GM21423 (cell line): Measurements from ENCODE around the gene ZSWIM7.
"Not testable (repeated sequence)": the region's sequence is repeated elsewhere in the genome, so short reads cannot be mapped to it uniquely, and the experiment has no call there.

ENCODE experiments used
- ATAC-seq: cut with Tn5 transposase; IDR thresholded peaks from one replicate; pipeline ENCODE4 v1.9.1; 2021; ENCODE audit warnings: mild to moderate bottlenecking, moderate library complexity; ENCODE audit not compliant: unreplicated experiment

Gene ZSWIM7

DNA sequence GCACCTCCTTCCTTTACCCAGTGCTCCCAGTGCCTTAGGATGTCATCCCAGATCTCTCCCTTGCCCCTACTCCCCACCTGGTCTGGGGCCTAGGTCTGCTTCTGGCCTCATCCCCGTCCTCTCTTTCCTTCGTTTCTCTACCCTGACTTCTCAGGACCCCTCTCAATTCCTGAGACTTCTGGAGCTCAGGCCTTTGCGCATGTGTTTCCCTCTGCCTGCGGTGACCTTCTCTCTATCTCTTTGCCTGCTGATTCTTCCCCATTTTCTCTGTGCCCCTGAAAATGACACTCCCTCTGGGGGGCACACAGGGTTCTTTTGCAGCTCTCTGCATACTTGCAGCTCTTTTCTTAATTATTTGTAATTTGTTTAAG lies 41.0 kb downstream of the ZSWIM7 start:
- no peak for ATAC-seq

DNA sequence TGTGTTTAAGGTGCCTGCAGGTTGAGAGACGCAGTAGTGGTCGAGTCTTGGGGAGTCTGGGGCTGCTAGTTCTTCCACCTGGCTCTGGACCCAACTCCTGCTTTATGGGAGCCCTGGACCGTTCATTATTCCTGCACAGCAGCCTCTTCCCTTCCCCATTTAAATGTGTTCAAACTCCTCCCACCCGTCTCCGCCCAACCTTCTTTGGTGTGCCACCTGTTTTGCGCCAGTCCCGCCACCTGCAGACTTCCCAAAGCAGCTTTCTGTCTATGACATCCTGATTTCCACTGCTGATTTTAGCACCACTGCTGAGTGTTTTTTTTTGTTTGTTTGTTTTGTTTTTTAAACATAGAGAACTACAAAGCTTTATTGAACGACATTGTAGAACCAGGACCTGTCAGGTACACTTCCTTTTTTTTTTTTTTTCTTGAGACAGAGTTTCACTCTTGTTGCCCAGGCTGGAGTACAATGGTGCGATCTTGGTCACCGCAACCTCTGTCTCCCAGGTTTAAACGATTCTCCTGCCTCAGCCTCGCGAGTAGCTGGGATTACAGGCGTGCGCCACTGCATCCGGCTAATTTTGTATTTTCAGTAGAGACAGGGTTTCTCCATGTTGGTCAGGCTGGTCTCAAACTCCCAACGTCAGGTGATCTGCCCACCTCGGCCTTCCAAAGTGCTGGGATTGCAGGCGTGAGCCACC lies 41.7 kb downstream of the ZSWIM7 start:
- ATAC-seq, result no peak

DNA sequence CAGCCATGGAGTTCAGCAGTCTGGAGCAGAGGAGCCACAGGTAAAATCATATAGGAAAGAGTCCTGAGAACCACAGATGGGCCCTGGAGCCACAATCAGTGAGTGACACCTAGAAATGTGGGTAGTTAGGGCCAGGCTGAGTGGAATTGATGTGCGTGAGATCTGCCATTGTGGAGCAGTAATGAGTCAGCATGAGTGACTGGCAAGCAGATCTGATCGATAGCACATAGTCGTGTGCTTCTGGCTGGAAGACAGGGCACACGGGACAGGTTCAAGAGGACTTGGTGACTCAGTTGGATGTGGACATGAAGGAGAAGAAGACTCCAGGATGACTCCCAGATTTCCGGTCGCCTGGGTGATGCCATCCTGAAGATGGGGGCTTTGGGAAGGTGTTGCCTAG lies 42.3 kb downstream of the ZSWIM7 start:
- no peak for ATAC-seq

- ATAC-seq, result no peak
Observed at GRCh38 chr17:15955793-15956541, 43.5 kb downstream of the ZSWIM7 start.

- ATAC-seq, result no peak
Observed at GRCh38 chr17:15954222-15954621, 45.3 kb downstream of the ZSWIM7 start.

DNA sequence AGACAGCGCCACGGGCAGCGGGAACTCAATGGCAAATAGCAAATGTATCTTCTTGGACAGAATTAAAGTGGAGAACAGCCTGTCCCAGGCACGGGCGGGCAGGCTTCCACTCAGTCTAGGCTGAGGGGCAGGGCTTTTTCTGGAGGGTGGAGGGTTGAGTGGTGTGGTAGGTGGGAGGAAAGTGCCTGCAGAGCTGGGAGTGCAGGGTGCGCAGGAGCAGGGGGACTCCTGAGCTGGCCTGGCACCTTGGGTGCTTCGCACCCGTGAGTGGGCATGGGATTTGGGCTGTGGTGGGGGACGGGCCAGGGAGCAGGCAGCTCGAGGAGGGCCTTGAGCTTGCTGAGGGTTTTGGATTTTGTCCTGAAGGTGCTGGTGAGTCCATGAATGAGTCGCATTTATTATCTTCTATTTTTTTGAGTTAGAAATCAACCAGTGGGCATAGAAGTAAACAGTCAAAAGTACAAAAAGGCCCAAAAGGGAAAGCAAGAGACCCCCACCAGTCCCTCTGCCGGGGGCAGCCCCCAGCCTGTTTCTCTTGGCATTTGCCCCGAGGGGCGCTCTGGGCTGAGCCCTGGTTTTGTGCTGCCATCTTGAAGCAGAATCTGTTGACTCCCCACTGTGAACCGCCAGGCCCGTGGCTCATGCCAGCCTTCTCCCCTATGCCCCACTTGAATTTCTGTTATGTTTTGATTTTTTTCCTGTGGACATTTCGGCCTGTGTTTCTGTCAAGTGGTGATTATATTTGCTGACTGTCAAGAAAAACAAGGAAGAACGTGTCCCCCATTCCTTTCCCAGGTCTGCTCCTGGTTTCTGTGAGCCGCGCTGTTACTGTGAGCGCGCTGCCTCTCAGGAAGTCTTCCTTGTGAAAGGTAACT lies 46.4 kb downstream of the ZSWIM7 start:
- no peak for ATAC-seq

DNA sequence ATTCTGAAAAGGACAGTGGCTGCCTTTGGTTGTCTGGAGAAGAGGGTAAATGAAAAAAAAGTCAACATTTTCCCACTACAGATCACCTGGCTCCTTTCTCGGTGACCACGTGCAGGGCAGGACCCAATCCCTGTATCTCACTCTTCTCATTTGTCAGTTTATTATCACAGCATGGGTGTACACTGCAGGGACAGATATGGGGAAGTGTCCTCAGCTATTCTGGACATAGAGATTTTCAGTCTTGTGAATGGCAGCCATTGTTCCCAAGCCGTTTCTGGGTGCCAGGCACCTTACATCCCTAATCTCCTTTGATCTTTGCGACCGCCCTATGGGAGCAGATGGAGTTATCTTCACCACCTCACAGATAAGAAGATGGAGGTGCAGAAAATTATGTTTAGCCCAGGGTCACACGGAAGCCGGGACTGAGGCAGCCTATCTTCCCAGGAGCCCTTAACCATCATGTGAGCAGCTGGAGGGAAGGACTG lies 47.4 kb downstream of the ZSWIM7 start:
- ATAC-seq, result no peak

DNA sequence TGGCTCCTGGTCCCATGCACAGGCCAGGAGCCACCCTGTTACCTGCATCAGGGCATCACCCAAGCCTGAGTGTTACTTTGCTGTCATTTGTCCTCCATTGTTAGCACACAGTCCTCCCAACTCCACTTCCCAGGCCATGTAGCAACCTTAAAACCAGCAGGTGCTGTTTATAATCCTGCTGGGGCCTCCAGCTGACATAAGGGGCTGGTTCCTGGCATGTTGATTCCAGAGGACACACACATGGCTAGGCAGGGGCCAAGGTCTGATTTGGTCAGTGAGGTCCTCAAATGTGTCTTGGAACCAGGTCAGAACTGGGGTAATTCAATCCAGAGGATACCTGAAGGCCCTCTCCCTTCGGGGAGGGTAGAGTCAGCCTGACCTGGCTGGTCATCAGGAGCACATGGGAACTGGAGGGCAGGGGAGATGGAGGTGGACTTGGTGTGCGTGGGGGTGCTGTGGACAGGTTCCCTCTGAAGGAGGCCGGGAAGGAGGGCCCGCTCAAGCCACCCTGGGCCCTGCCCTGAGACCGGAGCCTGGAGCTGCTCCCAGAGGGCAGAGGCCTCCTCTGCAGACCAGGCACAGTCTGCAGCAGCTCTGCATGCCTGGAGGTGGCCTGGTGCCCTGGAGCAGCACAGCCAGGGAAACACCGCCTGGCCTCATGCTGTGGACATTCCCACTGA lies 48.0 kb downstream of the ZSWIM7 start:
- no peak for ATAC-seq

- ATAC-seq, result no peak
Observed at GRCh38 chr17:15947976-15948752, 51.3 kb downstream of the ZSWIM7 start.

DNA sequence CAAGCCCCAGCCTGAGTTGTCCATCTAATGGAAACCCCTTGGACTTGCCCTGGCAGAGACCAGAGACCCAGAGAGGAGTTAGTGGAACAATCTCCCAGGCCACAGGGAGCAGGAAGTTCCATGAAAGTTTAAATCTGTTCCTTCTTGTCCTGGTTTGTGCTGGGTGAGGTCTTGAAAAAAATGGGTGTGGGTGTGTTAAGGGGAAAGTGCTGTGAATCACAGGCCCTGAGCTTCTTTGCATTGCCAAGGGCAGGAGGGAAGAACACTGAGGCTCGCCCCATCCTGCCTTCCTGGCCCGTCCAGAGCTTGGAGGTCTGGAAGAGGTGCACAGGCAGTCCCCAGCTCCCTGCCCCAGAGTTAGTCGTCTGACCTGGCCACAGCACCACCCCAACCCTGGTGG lies 52.2 kb downstream of the ZSWIM7 start:
- ATAC-seq, result no peak

- no peak for ATAC-seq
Observed at GRCh38 chr17:15946611-15947120, 52.8 kb downstream of the ZSWIM7 start.

GRCh38 chr17:15945527-15946191 lies 53.8 kb downstream of the ZSWIM7 start:
- ATAC-seq, result no peak

DNA sequence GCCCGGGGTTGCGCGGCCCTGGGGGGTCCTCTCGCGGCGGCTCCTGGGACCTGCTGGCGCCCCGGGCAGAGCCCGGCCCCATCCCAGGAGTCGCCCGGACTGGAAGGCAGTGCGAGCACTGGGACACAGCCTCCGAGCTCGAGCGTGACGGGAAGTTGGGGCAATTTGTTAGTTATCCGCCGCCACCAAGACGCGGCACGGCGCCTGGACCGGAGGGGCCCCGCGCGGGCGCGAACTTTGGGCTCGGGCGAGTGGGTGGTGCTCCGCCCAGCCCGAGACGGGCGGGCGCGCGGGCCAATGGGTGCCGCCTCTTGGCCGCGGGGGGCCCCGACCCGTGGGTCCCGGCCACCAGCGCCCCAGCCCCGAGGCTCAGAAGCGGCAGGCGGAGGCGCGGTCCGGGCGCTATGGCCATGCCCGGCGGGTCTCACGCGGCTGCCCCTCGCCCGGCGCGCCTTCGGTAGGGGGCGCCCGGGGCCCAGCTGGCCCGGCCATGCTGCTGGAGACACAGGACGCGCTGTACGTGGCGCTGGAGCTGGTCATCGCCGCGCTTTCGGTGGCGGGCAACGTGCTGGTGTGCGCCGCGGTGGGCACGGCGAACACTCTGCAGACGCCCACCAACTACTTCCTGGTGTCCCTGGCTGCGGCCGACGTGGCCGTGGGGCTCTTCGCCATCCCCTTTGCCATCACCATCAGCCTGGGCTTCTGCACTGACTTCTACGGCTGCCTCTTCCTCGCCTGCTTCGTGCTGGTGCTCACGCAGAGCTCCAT lies 54.6 kb downstream of the ZSWIM7 start, which contains the start of gene ADORA2B:
Gene ADORA2B, plus strand, starts transcription at position 372 of the 768 bp plus-strand sequence. Its CDS starts 119 bp downstream, at position 491.
- ATAC-seq, result peak; percentile 62

- ATAC-seq, result no peak
Observed at GRCh38 chr17:15943971-15944758, 55.3 kb downstream of the ZSWIM7 start.

- ATAC-seq, result no peak
Observed at GRCh38 chr17:15942207-15942833, 57.2 kb downstream of the ZSWIM7 start.

DNA sequence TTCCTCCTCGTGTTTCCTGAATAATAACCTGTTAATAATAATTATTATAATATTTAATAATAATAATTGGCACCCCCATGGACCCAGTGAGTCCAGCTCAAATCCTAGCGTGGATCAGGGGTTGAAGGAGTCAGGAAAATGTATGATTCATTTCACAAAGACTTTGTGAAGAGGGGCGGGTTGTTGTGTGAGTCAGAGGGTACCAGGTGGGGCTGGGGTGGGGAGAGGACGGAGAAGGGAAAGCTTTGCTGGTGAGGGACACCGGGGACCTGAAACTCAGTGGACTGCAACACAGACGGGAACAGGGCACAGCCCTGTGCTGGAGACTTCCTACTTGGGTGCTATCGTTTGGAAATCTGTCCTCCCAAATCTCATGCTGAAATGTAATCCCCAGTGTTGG lies 57.7 kb downstream of the ZSWIM7 start:
- no peak for ATAC-seq

DNA sequence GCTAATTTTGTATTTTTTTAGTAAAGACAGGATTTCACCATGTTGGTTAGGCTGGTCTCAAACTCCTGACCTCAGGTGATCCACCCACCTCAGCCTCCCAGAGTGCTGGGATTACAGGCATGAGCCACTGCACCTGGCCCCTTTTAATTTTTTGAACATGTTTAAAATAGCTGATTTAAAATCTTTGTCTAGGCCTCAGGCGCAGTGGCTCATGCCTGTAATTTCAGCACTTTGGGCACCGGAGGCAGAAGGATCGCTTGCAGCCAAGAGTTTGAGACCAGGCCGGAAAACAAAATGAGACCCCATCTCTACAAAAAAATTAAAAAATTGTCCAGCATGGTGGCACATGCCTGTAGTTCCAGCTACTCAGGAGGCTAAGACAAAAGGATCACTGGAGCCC lies 63.0 kb downstream of the ZSWIM7 start:
- not testable (repeated sequence) for ATAC-seq
